Ascending aorta (tissue), 2 donors: ENCODE data around the gene CREB5. TPM values are rescaled to one million over a fixed set of nuclear protein-coding genes. Genes with fewer than 3 reads are reported as not detected.

ENCODE experiments used
- DNase-seq, 2 donors: peaks; one replicate each; pipeline ENCODE4 v3.0.0-alpha.2; 2019; ENCODE audit warnings: low spot score in 2 of 2
- H3K27ac ChIP-seq, 2 donors: fragments of 200-600 bp; sonication (generic); one replicate each; pipeline ENCODE4 v1.5.1; 2016 to 2017; ENCODE audit warnings: mild to moderate bottlenecking in 1 of 2
- H3K27me3 ChIP-seq: fragments of 200-600 bp; sonication (generic); one replicate; pipeline ENCODE4 v1.5.1; 2017
- H3K36me3 ChIP-seq, 2 donors: fragments of 200-600 bp; sonication (generic); one replicate each; pipeline ENCODE4 v1.5.1; 2016
- H3K4me1 ChIP-seq, 2 donors: fragments of 200-600 bp; sonication (generic); one replicate each; pipeline ENCODE4 v1.5.1; 2016 to 2017; ENCODE audit warnings: mild to moderate bottlenecking in 1 of 2
- H3K4me3 ChIP-seq, 2 donors: fragments of 200-600 bp; sonication (generic); one replicate each; pipeline ENCODE4 v1.5.1; 2016 to 2017; ENCODE audit warnings: mild to moderate bottlenecking in 1 of 2
- H3K9me3 ChIP-seq, 2 donors: fragments of 200-600 bp; sonication (generic); one replicate each; pipeline ENCODE4 v1.5.1; 2016
- intact Hi-C: fragments of 100-400 bp; cut with DNase I; formaldehyde crosslinking; loops from one replicate; pipeline ENCODE4 v1.15.1; 2023
- total RNA-seq: library from RNA; depleted of rRNA; stranded (reverse); fragments of >200 nt; gene quantifications from one replicate; pipeline ENCODE4 v1.1.0, GENCODE V29; 2016
- TF ChIP-seq, protein P1 (sequence below), 3 experiments: fragments of 200-600 bp in 2 of 3; fragments of 450-650 bp in 1 of 3; sonication (generic) in 2 of 3; IDR thresholded peaks; one replicate each; pipeline ENCODE4 v1.5.1; 2016 to 2019; ENCODE audit warnings: antibody characterized with exemption in 3 of 3, mild to moderate bottlenecking in 1 of 3, moderate library complexity in 1 of 3

The CREB5 gene
- total RNA-seq, 1 donor from 2014 or later: 143 TPM

DNA sequence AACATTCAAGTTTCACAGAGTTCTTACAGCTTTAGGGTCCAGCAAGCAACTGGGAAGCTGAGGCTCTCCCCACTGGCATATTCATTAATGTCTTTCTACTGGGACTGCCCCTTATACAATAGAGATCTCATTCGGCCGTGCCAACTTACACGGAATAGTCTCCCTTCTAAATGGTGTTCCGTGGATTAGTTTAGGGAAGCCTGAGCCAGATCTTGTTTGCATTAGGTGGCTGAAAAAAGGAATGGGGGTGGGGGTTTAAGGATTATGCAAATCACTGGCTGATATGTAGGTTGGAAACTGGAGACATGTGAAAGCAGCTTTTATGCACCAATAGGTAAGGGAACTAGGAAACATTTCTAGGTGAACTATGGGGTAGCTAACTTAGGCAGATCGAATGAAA lies 327.5 kb downstream of the CREB5 start:
- intact Hi-C loops: no loop called here
- no peak for DNase-seq

DNA sequence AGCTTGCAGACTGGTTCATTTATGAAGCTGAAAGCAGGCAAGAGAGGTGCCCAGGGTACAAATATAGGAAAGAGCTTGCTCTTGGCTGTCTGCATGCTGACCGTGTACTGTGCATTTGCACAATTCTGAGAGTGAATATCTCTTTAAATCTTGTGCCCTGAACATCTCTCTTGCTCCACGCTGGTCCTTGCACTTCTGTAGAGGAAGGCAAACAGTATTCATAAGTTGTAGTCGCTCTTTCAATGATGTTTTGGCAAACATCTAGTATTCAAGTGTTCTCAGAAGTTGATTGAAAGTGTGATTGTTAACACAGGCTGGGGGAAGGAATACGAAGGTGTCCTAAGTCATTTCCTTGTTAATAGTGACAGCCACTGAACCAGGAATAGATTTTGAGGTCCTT lies 332.6 kb downstream of the CREB5 start:
- no peak for DNase-seq
- H3K4me3 ChIP-seq: no peak overlapping the region
- H3K27ac ChIP-seq: no peak overlapping the region
- no peaks in the 10 kb centered on the region for H3K4me1 ChIP-seq
- no peaks in the 10 kb centered on the region for H3K36me3 ChIP-seq
- no peaks in the 10 kb centered on the region for H3K27me3 ChIP-seq
- TF ChIP-seq, protein P1, sequence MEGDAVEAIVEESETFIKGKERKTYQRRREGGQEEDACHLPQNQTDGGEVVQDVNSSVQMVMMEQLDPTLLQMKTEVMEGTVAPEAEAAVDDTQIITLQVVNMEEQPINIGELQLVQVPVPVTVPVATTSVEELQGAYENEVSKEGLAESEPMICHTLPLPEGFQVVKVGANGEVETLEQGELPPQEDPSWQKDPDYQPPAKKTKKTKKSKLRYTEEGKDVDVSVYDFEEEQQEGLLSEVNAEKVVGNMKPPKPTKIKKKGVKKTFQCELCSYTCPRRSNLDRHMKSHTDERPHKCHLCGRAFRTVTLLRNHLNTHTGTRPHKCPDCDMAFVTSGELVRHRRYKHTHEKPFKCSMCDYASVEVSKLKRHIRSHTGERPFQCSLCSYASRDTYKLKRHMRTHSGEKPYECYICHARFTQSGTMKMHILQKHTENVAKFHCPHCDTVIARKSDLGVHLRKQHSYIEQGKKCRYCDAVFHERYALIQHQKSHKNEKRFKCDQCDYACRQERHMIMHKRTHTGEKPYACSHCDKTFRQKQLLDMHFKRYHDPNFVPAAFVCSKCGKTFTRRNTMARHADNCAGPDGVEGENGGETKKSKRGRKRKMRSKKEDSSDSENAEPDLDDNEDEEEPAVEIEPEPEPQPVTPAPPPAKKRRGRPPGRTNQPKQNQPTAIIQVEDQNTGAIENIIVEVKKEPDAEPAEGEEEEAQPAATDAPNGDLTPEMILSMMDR (IDR thresholded peaks at IDR 0.05): no peak
- H3K9me3 ChIP-seq: no peaks in the 10 kb centered on the region
- intact Hi-C loops: no loop called here

More for the DNA sequence above, 327.5 kb downstream of the CREB5 start:
- Histone ChIP-seq H3K36me3 (no peaks in the 10 kb centered on the region), H3K9me3 (no peaks in the 10 kb centered on the region), H3K4me3 (no peak overlapping the region), H3K4me1 (no peaks in the 10 kb centered on the region), H3K27me3 (no peaks in the 10 kb centered on the region), H3K27ac (no peak overlapping the region)
- TF ChIP-seq, protein P1 (IDR thresholded peaks at IDR 0.05): no peak

DNA sequence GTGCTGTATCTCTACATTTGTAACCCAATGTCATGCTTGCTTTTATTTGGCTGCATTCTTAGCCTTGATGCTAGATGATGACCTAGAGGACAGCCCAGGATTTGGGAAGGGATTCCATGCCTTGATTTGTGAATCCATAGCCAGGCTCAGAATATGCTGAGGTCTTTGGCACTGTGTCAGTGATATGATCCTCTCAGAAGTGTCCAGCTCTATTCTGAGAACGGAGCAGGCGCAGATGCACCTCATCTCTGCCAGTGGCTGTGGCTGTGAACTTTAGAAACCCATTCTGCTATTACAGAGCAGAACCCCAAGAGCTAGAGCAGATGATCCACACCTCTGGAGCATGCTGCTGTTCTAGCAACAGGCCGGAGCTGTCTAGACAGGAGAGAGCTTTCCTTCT lies 333.0 kb downstream of the CREB5 start:
- Histone ChIP-seq H3K4me3 (no peak overlapping the region), H3K4me1 (no peaks in the 10 kb centered on the region), H3K36me3 (no peaks in the 10 kb centered on the region), H3K27ac (no peak overlapping the region), H3K9me3 (no peaks in the 10 kb centered on the region), H3K27me3 (no peaks in the 10 kb centered on the region)
- TF ChIP-seq, protein P1 (IDR thresholded peaks at IDR 0.05): no peak
- no peak for DNase-seq
- intact Hi-C loops: no loop called here

DNA sequence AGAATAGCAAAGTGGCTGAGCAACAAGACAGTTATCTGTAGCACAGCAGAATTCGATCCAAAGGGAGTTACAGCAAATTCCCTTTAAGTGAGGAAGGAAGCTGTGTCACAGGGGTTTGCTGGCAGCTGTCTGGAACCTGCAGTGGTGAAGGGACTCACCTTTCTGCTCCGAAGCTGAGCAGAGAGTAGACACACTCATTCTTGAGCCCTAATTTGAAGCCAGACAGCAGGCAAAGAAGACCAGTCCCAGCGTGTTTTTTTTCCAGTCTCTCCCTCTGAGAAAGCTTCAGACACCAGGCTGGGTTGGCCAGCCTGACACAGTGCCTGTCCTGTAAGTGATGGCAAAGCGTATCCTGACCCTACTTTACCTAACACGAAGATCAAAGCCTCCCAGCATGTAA lies 335.1 kb downstream of the CREB5 start:
- intact Hi-C loops: no loop called here
- H3K4me3 ChIP-seq: no peak overlapping the region
- H3K27me3 ChIP-seq: no peaks in the 10 kb centered on the region
- TF ChIP-seq, protein P1 (IDR thresholded peaks at IDR 0.05): no peak
- no peaks in the 10 kb centered on the region for H3K36me3 ChIP-seq
- no peaks in the 10 kb centered on the region for H3K9me3 ChIP-seq
- no peak for DNase-seq
- no peaks in the 10 kb centered on the region for H3K4me1 ChIP-seq
- no peak overlapping the region for H3K27ac ChIP-seq

DNA sequence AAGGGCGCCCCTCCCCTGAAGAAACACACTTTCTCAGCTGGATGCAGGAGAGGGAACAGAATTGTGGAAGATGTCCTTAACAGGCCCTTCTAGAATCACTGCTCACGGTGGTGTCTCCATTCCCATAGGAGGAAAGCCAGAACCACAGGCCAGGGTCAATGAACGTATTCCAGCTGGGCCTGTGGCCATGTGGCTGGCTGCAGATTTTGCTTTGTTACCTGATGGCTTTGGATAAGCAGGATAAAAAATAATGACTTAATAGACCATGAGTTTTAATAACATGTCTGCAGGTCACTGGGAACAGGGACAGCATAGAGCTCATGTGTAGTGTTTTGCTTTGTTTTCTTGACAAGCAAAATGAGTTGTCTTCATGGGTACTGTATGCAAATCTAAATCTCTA lies 335.5 kb downstream of the CREB5 start:
- intact Hi-C loops: no loop called here
- no peak overlapping the region for H3K4me3 ChIP-seq
- TF ChIP-seq, protein P1 (IDR thresholded peaks at IDR 0.05): no peak
- no peak overlapping the region for H3K27ac ChIP-seq
- H3K9me3 ChIP-seq: no peaks in the 10 kb centered on the region
- H3K36me3 ChIP-seq: no peaks in the 10 kb centered on the region
- no peaks in the 10 kb centered on the region for H3K27me3 ChIP-seq
- DNase-seq: no peak
- H3K4me1 ChIP-seq: no peaks in the 10 kb centered on the region

DNA sequence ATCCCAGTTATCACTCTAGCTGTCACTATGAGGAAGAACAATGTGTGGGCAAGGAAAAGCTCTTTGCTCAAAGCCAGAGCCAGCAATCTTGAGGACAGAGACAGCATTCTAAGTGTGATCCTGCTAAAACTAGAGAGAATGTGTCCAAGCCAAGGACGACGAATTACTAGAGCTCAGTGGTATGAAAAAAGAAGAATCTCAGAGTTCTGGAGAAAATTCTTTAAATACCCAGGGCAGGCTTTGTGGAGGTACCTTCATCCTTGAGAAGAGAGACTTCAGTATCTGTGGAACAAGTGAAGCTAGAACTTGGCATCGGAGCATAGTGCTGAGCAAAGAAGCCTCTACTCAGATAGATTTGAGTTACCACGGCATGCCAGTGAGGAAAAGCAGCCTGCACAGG lies 336.0 kb downstream of the CREB5 start:
- H3K4me1 ChIP-seq: no peaks in the 10 kb centered on the region
- TF ChIP-seq, protein P1 (IDR thresholded peaks at IDR 0.05): no peak

More for the DNA sequence above, 336.0 kb downstream of the CREB5 start:
- no peaks in the 10 kb centered on the region for H3K27me3 ChIP-seq
- no peak for DNase-seq
- no peaks in the 10 kb centered on the region for H3K9me3 ChIP-seq
- no peak overlapping the region for H3K27ac ChIP-seq
- no peaks in the 10 kb centered on the region for H3K36me3 ChIP-seq
- intact Hi-C loops: no loop called here
- no peak overlapping the region for H3K4me3 ChIP-seq
